T-helper 9 cell (primary cell): ENCODE data around the gene CCDC38.

ENCODE experiments used
- DNase-seq: peaks from one replicate; pipeline ENCODE4 v3.0.0-alpha.2; 2020

The CCDC38 gene

GRCh38 chr12:95830335-95831089 is 111.9 kb downstream of the CCDC38 start:
- no peak for DNase-seq

- no peak for DNase-seq
Observed at GRCh38 chr12:95829395-95829794, 113.0 kb downstream of the CCDC38 start.

- DNase-seq = no peak
Observed at GRCh38 chr12:95820096-95820703, 122.2 kb downstream of the CCDC38 start.
